Neural cell (in vitro differentiated cells): Measurements from ENCODE around the gene DGKA. TPM values are rescaled to one million over a fixed set of nuclear protein-coding genes. Genes with fewer than 3 reads are reported as not detected.

ENCODE experiments used
- H2AFZ ChIP-seq: fragments of 200-600, 300-800 bp; sonication (generic), shearing (Covaris generic); 2 replicates; pipeline ENCODE4 v1.6.0; 2014; ENCODE audit warnings: low read depth, mild to moderate bottlenecking, antibody characterized with exemption, low read length, moderate library complexity
- H3F3A ChIP-seq: fragments of 200-600 bp; shearing (Covaris generic); 2 replicates; pipeline ENCODE4 v1.6.1; 2016; ENCODE audit warnings: mild to moderate bottlenecking, moderate library complexity, mixed read lengths, antibody characterized with exemption, low read length; ENCODE audit not compliant: insufficient read depth, poor library complexity, severe bottlenecking
- H3K27ac ChIP-seq: fragments of 200-600, 300-800 bp; sonication (generic), shearing (Covaris generic); 2 replicates; pipeline ENCODE4 v1.5.1; 2014; ENCODE audit warnings: mild to moderate bottlenecking, low read length, moderate library complexity
- H3K27me3 ChIP-seq: fragments of 300-800, 200-600 bp; sonication (generic), shearing (Covaris generic); 2 replicates; pipeline ENCODE4 v1.6.0; 2014; ENCODE audit warnings: mild to moderate bottlenecking, low read depth, low read length, moderate library complexity; ENCODE audit not compliant: insufficient read depth
- H3K36me3 ChIP-seq: fragments of 300-800, 200-600 bp; sonication (generic), shearing (Covaris generic); 2 replicates; pipeline ENCODE4 v1.5.1; 2014; ENCODE audit warnings: mild to moderate bottlenecking, antibody characterized with exemption, low read length, moderate library complexity; ENCODE audit not compliant: insufficient read depth
- H3K4me2 ChIP-seq: fragments of 300-800, 200-600 bp; sonication (generic), shearing (Covaris generic); 2 replicates; pipeline ENCODE4 v1.6.0; 2014; ENCODE audit warnings: mild to moderate bottlenecking, low read length
- H3K4me3 ChIP-seq: fragments of 300-800, 200-600 bp; sonication (generic), shearing (Covaris generic); 2 replicates; pipeline ENCODE4 v1.5.1; 2014; ENCODE audit warnings: mild to moderate bottlenecking, low read length, moderate library complexity
- H3K79me2 ChIP-seq: fragments of 200-600 bp; shearing (Covaris generic); replicated peaks from 2 replicates; pipeline ENCODE4 v1.6.0; 2014; ENCODE audit warnings: mild to moderate bottlenecking, low read length, moderate library complexity; ENCODE audit not compliant: insufficient read depth
- H3K9ac ChIP-seq: fragments of 300-800, 200-600 bp; sonication (generic), shearing (Covaris generic); 2 replicates; pipeline ENCODE4 v1.6.1; 2016; ENCODE audit warnings: mild to moderate bottlenecking, low read length, mixed read lengths
- H3K9me2 ChIP-seq: fragments of 200-600 bp; shearing (Covaris generic); 2 replicates; pipeline ENCODE4 v1.6.1; 2016; ENCODE audit warnings: mild to moderate bottlenecking, low read length, mixed read lengths; ENCODE audit not compliant: insufficient read depth
- H3K9me3 ChIP-seq: fragments of 200-600, 300-800 bp; sonication (generic), shearing (Covaris generic); 2 replicates; pipeline ENCODE4 v1.6.1; 2016; ENCODE audit warnings: mild to moderate bottlenecking, mixed run types, low read length, moderate library complexity, mixed read lengths
- H4K20me1 ChIP-seq: fragments of 200-600 bp; shearing (Covaris generic); 2 replicates; pipeline ENCODE4 v1.6.1; 2016; ENCODE audit warnings: mild to moderate bottlenecking, mixed run types; ENCODE audit not compliant: insufficient read depth
- EP300 ChIP-seq: fragments of 450-650 bp; conservative IDR thresholded peaks from 2 replicates; pipeline ENCODE4 v1.6.1; 2014; ENCODE audit warnings: antibody characterized with exemption, mild to moderate bottlenecking, moderate library complexity; ENCODE audit not compliant: poor library complexity, severe bottlenecking
- EZH2 ChIP-seq: fragments of 200-600, 300-800 bp; shearing (Covaris generic), sonication (generic); IDR thresholded peaks from 2 replicates; pipeline ENCODE4 v1.6.1; 2014; ENCODE audit warnings: antibody characterized with exemption, low read length, borderline replicate concordance, mild to moderate bottlenecking; ENCODE audit not compliant: insufficient read depth, poor library complexity, severe bottlenecking
- MXI1 ChIP-seq: fragments of 450-650 bp; conservative IDR thresholded peaks from 2 replicates; pipeline ENCODE4 v1.6.1; 2014; ENCODE audit warnings: antibody characterized with exemption, mild to moderate bottlenecking; ENCODE audit not compliant: poor library complexity, severe bottlenecking
- POLR2AphosphoS5 ChIP-seq: IDR thresholded peaks from 2 replicates; pipeline ENCODE4 v1.6.1; 2012
- RAD21 ChIP-seq: fragments of 450-650 bp; conservative IDR thresholded peaks from 2 replicates; pipeline ENCODE4 v1.6.1; 2014; ENCODE audit warnings: antibody characterized with exemption, mild to moderate bottlenecking, moderate library complexity
- SMC3 ChIP-seq: fragments of 450-650 bp; conservative IDR thresholded peaks from 2 replicates; pipeline ENCODE4 v1.6.1; 2014; ENCODE audit warnings: antibody characterized with exemption, mild to moderate bottlenecking, moderate library complexity; ENCODE audit not compliant: poor library complexity
- TAF1 ChIP-seq: IDR thresholded peaks from 2 replicates; pipeline ENCODE4 v1.6.1; 2012; ENCODE audit warnings: low read depth
- polyA plus RNA-seq: library from polyadenylated mRNA; depleted of rRNA; stranded (reverse); fragments of >200 nt; gene quantifications from 2 replicates; pipeline ENCODE4 v1.2.3, GENCODE V29; 2014
- TF ChIP-seq, protein P1 (sequence below): IDR thresholded peaks from 2 replicates; pipeline ENCODE4 v1.6.1; 2012; ENCODE audit warnings: borderline replicate concordance
- TF ChIP-seq, protein P2 (sequence below): fragments of 450-650 bp; IDR thresholded peaks from 2 replicates; pipeline ENCODE4 v1.5.1; 2014; ENCODE audit warnings: antibody characterized with exemption, mild to moderate bottlenecking, moderate library complexity; ENCODE audit not compliant: poor library complexity, severe bottlenecking

Gene DGKA
- polyA plus RNA-seq, 1 donor from 2014 or later: 1.1 TPM

DNA sequence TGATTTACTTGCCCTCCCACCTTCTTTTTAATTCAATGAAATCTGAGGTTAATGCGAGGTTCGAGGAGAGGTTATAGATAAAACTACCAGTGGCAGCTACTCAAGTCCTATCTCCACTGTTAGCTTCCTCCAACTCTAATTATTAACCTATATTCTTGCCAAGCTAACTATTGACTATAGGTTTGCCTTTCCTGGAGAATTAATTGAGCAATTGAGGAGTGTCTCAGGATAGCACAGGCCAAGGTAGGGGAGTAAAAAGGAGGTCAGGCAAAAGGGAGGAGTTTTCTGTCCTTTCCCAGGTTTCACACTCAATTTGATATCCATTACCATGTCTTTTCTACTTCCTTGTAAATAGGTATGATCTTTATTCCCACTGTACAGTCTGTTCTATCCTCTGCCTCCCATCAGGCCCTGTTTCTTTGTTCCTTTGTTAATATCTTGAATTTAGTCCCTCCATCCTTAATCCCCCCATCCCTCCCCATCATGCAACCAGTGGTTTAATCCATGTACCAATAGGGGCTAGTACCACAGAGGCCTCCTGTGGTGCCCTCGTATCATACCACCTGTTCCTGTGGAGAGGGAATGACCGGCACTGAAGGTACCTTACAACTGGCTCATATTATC, 62.4 kb downstream of the DGKA start:
- Histone ChIP-seq H3K4me2 (no peak overlapping the region), H3K36me3 (peaks cover 9% of the 10 kb centered on the region), H3K4me3 (no peak overlapping the region), H4K20me1 (no peaks in the 10 kb centered on the region), H3K27ac (no peak overlapping the region), H3K9ac (no peak overlapping the region), H3K9me3 (no peaks in the 10 kb centered on the region), H2AFZ (no peak overlapping the region), H3K9me2 (no peaks in the 10 kb centered on the region), H3F3A (no peaks in the 10 kb centered on the region), H3K79me2 (peaks cover 4% of the 10 kb centered on the region), H3K27me3 (no peaks in the 10 kb centered on the region)
- TF ChIP-seq, protein P1, sequence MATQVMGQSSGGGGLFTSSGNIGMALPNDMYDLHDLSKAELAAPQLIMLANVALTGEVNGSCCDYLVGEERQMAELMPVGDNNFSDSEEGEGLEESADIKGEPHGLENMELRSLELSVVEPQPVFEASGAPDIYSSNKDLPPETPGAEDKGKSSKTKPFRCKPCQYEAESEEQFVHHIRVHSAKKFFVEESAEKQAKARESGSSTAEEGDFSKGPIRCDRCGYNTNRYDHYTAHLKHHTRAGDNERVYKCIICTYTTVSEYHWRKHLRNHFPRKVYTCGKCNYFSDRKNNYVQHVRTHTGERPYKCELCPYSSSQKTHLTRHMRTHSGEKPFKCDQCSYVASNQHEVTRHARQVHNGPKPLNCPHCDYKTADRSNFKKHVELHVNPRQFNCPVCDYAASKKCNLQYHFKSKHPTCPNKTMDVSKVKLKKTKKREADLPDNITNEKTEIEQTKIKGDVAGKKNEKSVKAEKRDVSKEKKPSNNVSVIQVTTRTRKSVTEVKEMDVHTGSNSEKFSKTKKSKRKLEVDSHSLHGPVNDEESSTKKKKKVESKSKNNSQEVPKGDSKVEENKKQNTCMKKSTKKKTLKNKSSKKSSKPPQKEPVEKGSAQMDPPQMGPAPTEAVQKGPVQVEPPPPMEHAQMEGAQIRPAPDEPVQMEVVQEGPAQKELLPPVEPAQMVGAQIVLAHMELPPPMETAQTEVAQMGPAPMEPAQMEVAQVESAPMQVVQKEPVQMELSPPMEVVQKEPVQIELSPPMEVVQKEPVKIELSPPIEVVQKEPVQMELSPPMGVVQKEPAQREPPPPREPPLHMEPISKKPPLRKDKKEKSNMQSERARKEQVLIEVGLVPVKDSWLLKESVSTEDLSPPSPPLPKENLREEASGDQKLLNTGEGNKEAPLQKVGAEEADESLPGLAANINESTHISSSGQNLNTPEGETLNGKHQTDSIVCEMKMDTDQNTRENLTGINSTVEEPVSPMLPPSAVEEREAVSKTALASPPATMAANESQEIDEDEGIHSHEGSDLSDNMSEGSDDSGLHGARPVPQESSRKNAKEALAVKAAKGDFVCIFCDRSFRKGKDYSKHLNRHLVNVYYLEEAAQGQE: no peak
- no peak for TF ChIP-seq POLR2AphosphoS5

DNA sequence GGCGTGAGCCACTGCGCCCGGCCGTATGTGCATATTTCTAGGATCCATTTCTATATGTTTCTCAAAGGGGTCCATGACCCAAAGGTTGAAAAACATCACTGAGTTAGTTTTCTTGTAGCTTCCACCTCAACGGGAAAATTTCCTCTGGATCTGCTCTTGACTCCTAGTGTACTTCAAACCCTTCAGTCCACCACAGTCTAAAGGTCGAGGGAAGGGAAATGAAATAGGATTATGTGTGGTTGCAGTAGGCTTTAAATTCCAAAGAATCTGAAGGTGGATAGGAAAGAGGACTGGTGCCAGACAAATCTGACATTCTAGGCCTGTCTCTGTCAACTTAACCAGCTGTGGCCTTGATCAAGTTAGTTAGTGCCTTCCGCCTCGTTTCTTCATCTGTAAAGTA, 64.4 kb downstream of the DGKA start:
- Histone ChIP-seq H3K27ac (no peak overlapping the region), H3K9me3 (no peaks in the 10 kb centered on the region), H3K9me2 (no peaks in the 10 kb centered on the region), H3F3A (no peaks in the 10 kb centered on the region), H3K36me3 (peaks cover 9% of the 10 kb centered on the region), H2AFZ (no peak overlapping the region), H4K20me1 (no peaks in the 10 kb centered on the region), H3K9ac (no peak overlapping the region), H3K27me3 (no peaks in the 10 kb centered on the region), H3K4me2 (no peak overlapping the region), H3K4me3 (no peak overlapping the region), H3K79me2 (peaks cover 4% of the 10 kb centered on the region)
- TF ChIP-seq POLR2AphosphoS5 (no peak), SMC3 (no peak), MXI1 (no peak), EZH2 (no peak), EP300 (no peak), TAF1 (no peak), RAD21 (no peak)
- TF ChIP-seq, protein P1: no peak
- TF ChIP-seq, protein P2, sequence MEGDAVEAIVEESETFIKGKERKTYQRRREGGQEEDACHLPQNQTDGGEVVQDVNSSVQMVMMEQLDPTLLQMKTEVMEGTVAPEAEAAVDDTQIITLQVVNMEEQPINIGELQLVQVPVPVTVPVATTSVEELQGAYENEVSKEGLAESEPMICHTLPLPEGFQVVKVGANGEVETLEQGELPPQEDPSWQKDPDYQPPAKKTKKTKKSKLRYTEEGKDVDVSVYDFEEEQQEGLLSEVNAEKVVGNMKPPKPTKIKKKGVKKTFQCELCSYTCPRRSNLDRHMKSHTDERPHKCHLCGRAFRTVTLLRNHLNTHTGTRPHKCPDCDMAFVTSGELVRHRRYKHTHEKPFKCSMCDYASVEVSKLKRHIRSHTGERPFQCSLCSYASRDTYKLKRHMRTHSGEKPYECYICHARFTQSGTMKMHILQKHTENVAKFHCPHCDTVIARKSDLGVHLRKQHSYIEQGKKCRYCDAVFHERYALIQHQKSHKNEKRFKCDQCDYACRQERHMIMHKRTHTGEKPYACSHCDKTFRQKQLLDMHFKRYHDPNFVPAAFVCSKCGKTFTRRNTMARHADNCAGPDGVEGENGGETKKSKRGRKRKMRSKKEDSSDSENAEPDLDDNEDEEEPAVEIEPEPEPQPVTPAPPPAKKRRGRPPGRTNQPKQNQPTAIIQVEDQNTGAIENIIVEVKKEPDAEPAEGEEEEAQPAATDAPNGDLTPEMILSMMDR: no peak
